HepG2 (cell line): ENCODE results near the gene ZMYND10. TPM values are rescaled to one million over a fixed set of nuclear protein-coding genes. Genes with fewer than 3 reads are reported as not detected.

ENCODE experiments used
- ATF3 ChIP-seq: sonication (generic); formaldehyde crosslinking; IDR thresholded peaks from 2 replicates; pipeline ENCODE4 v1.4.0; 2020; ENCODE audit warnings: missing genetic modification reagents
- CSRNP2 ChIP-seq: sonication (generic); formaldehyde crosslinking; conservative IDR thresholded peaks from 2 replicates; pipeline ENCODE4 v1.8.0; 2022; ENCODE audit warnings: low read depth, missing genetic modification reagents
- HNRNPLL ChIP-seq: fragments of 200-400 bp; formaldehyde crosslinking; IDR thresholded peaks from 2 replicates; pipeline ENCODE4 v1.6.1; 2017; ENCODE audit warnings: mild to moderate bottlenecking, low read depth, low read length; ENCODE audit not compliant: poor library complexity, severe bottlenecking
- KAT2B ChIP-seq: fragments of 150-350 bp; IDR thresholded peaks from 2 replicates; pipeline ENCODE4 v1.6.1; 2014; ENCODE audit warnings: low read depth, low read length, borderline replicate concordance
- NFATC3 ChIP-seq: sonication (generic); formaldehyde crosslinking; IDR thresholded peaks from 2 replicates; pipeline ENCODE4 v1.5.1; 2020; ENCODE audit warnings: mild to moderate bottlenecking, missing genetic modification reagents
- RELA ChIP-seq: sonication (generic); formaldehyde crosslinking; IDR thresholded peaks from 2 replicates; pipeline ENCODE4 v1.4.0; 2020; ENCODE audit warnings: missing genetic modification reagents
- SALL1 ChIP-seq: sonication (generic); formaldehyde crosslinking; IDR thresholded peaks from 2 replicates; pipeline ENCODE4 v1.8.0; 2022; ENCODE audit warnings: mild to moderate bottlenecking, missing genetic modification reagents
- SIN3B ChIP-seq: fragments of 150-350 bp; IDR thresholded peaks from 2 replicates; pipeline ENCODE4 v1.6.1; 2014; ENCODE audit warnings: low read length
- TBL1XR1 ChIP-seq: fragments of 150-350 bp; IDR thresholded peaks from 2 replicates; pipeline ENCODE4 v1.6.1; 2014; ENCODE audit warnings: borderline replicate concordance, low read length; ENCODE audit not compliant: partially characterized antibody
- ZNF160 ChIP-seq: sonication (generic); formaldehyde crosslinking; IDR thresholded peaks from 2 replicates; pipeline ENCODE4 v1.8.0; 2022; ENCODE audit warnings: mild to moderate bottlenecking, inconsistent platforms, missing genetic modification reagents
- ZNF234 ChIP-seq: sonication (generic); formaldehyde crosslinking; conservative IDR thresholded peaks from 2 replicates; pipeline ENCODE4 v1.5.1; 2020; ENCODE audit warnings: mild to moderate bottlenecking, missing genetic modification reagents
- ZNF276 ChIP-seq: sonication (generic); formaldehyde crosslinking; IDR thresholded peaks from 2 replicates; pipeline ENCODE4 v1.4.0; 2020; ENCODE audit warnings: mild to moderate bottlenecking, low read depth, missing genetic modification reagents
- ZNF333 ChIP-seq: sonication (generic); formaldehyde crosslinking; IDR thresholded peaks from 2 replicates; pipeline ENCODE4 v1.4.0; 2020; ENCODE audit warnings: mild to moderate bottlenecking, missing genetic modification reagents, borderline replicate concordance
- ZNF513 ChIP-seq: sonication (generic); formaldehyde crosslinking; conservative IDR thresholded peaks from 2 replicates; pipeline ENCODE4 v1.5.0; 2020; ENCODE audit warnings: missing genetic modification reagents
- ZNF549 ChIP-seq: sonication (generic); formaldehyde crosslinking; IDR thresholded peaks from 2 replicates; pipeline ENCODE4 v1.5.0; 2020; ENCODE audit warnings: missing genetic modification reagents
- ZNF891 ChIP-seq: sonication (generic); formaldehyde crosslinking; IDR thresholded peaks from 2 replicates; pipeline ENCODE4 v1.5.0; 2020; ENCODE audit warnings: mild to moderate bottlenecking, missing genetic modification reagents
- ZZZ3 ChIP-seq: sonication (generic); formaldehyde crosslinking; IDR thresholded peaks from 2 replicates; pipeline ENCODE4 v1.4.0; 2020; ENCODE audit warnings: missing genetic modification reagents, mild to moderate bottlenecking, borderline replicate concordance
- polyA plus RNA-seq, 8 experiments: library from polyadenylated mRNA; depleted of rRNA in 3 of 8; stranded (reverse) in 7 of 8; unstranded in 1 of 8; fragments of >200 nt; fragmentation: Illumina TruSeq in 4 of 8; extraction: Trizol in 4 of 8; gene quantifications; 2 replicates each; pipeline versions ENCODE4 v1.2.1 to v1.2.3, GENCODE V29; 2011 to 2016; ENCODE audit warnings: low read depth in 4 of 8, missing spikeins in 1 of 8, mixed read lengths in 1 of 8; ENCODE audit not compliant: insufficient read depth in 1 of 8
- total RNA-seq, 5 experiments: library from RNA; depleted of rRNA; stranded (reverse); fragments of >200 nt; fragmentation: Illumina TruSeq; extraction: Trizol; gene quantifications; 2 replicates each; pipeline ENCODE4 v1.2.3, GENCODE V29; 2016; ENCODE audit warnings: low read depth in 1 of 5

Gene ZMYND10
- total and polyA plus RNA-seq, 2 of the 13 experiments (the other 11 are each of a cell fraction or from before 2014, with no cell fraction given): 0.60 to 0.74 TPM

GRCh38 chr3:50327943-50328691 is 17.4 kb downstream of the ZMYND10 start, which contains the start of gene TUSC2 (continued):
- TF ChIP-seq ZNF891 (0 out of 2 replicates have a peak, but pooled peaks have one; percentile 56), ZNF160 (no peak), CSRNP2 (CRISPR knock-in tag) (no peak), ZNF234 (CRISPR knock-in tag) (no peak), ZZZ3 (CRISPR knock-in tag) (no peak), TBL1XR1 (no peak), ZNF276 (no peak; the same call in 1 of the 2 replicates), NFATC3 (no peak), HNRNPLL (peak; percentile 68), ZNF513 (0 out of 2 replicates have a peak, but pooled peaks have one; percentile 35), ATF3 (CRISPR knock-in tag) (peak; percentile 33; the same call in 1 of the 2 replicates), RELA (CRISPR knock-in tag) (no peak), ZNF549 (no peak), SALL1 (peak; percentile 64), ZNF333 (CRISPR knock-in tag) (no peak), KAT2B (no peak), SIN3B (peak; percentile 57; the same call in 1 of the 2 replicates)
